Stimulated activated naive CD8-positive, alpha-beta T cell treated with anti-CD3 and anti-CD28 coated beads, Interleukin-15, amount 100 ng/mL, for 72 hours (primary cell): ENCODE data around the gene ARHGAP22.

Source experiments
- ATAC-seq: fragments of 150-1000 bp; cut with Tn5 transposase; 2 replicates; pipeline ENCODE4 v1.10.0; 2021; ENCODE audit warnings: mild to moderate bottlenecking, moderate library complexity
- DNase-seq, 2 donors: peaks; one replicate each; pipeline ENCODE4 v3.0.0; 2021 to 2022
- H3K27ac Mint-ChIP-seq, 2 donors: one replicate each; pipeline ENCODE4 v1.8.0; 2022; ENCODE audit warnings: mild to moderate bottlenecking in 2 of 2, mixed read lengths in 2 of 2, moderate library complexity in 2 of 2
- H3K27me3 Mint-ChIP-seq: one replicate; pipeline ENCODE4 v1.8.0; 2022; ENCODE audit warnings: mixed read lengths
- H3K4me1 Mint-ChIP-seq: one replicate; pipeline ENCODE4 v1.8.0; 2022; ENCODE audit warnings: mild to moderate bottlenecking, mixed read lengths
- H3K4me3 Mint-ChIP-seq, 2 donors: one replicate each; pipeline ENCODE4 v1.8.0; 2022; ENCODE audit warnings: mild to moderate bottlenecking in 2 of 2, mixed read lengths in 2 of 2, moderate library complexity in 1 of 2
- H3K9me3 Mint-ChIP-seq, 2 donors: one replicate each; pipeline ENCODE4 v1.8.0; 2022; ENCODE audit warnings: mixed read lengths in 2 of 2

ARHGAP22 gene

DNA sequence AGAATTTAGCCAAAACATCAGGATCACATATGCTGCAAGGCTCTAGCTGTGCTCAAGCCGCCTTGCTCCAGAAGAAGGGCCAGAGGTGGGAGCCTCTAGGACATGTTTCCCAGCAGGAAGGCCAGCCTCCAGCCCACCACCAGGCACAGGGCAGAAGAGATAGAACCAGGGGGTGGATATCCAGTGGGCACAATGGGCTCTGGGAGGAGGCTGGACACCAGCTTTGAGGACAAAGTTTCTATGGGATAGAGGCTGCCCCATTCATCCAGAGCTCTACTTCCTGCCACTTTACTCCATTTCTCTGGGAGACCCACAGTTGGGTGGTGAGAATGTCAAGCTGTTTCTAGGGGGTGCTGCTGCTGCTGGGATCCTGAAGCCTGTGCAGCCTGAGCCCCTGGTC, 77.1 kb downstream of the ARHGAP22 start:
- Mint-ChIP-seq H3K4me1 (no peaks in the 10 kb centered on the region), H3K4me3 (no peak overlapping the region), H3K27ac (no peak overlapping the region), H3K27me3 (peaks cover 60% of the 10 kb centered on the region), H3K9me3 (peaks cover 4 to 11% of the 10 kb centered on the region in 2 donors)
- no peak for ATAC-seq
- DNase-seq, result no peak

DNA sequence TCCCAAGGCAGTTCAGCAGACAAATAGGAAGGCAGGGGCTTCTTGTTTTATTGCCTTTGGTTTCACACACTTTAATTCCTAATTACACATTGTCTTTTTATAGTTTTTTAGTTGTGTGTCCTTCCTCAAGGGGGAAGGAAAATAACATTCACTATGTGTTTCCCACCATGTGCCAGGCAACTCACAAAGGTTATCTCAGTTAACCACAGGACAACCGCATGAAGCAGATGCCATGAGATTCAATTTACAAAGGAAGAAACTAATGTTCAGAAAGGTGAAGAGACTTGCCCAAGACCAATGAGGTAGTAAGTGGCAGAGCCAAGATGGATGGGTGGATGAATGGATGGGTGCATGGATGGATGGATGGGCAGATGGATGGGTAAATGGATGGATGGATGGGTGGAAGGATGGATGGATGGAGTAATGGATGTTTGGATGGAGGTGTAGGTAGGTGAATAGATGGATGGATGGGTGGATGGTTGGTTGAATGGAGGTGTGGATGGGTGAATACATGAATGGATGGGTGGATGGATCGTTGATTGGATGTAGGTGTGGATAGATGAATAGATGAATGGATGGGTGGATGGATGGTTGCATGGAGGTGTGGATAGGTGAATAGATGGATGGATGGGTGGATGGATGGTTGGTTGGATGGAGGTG, 77.9 kb downstream of the ARHGAP22 start:
- no peaks in the 10 kb centered on the region for H3K4me1 Mint-ChIP-seq
- DNase-seq (no peak), ATAC-seq (no peak)
- no peak overlapping the region for H3K27ac Mint-ChIP-seq
- peaks cover 4 to 11% of the 10 kb centered on the region in 2 donors for H3K9me3 Mint-ChIP-seq
- H3K4me3 Mint-ChIP-seq, result no peak overlapping the region
- peaks cover 68% of the 10 kb centered on the region for H3K27me3 Mint-ChIP-seq

DNA sequence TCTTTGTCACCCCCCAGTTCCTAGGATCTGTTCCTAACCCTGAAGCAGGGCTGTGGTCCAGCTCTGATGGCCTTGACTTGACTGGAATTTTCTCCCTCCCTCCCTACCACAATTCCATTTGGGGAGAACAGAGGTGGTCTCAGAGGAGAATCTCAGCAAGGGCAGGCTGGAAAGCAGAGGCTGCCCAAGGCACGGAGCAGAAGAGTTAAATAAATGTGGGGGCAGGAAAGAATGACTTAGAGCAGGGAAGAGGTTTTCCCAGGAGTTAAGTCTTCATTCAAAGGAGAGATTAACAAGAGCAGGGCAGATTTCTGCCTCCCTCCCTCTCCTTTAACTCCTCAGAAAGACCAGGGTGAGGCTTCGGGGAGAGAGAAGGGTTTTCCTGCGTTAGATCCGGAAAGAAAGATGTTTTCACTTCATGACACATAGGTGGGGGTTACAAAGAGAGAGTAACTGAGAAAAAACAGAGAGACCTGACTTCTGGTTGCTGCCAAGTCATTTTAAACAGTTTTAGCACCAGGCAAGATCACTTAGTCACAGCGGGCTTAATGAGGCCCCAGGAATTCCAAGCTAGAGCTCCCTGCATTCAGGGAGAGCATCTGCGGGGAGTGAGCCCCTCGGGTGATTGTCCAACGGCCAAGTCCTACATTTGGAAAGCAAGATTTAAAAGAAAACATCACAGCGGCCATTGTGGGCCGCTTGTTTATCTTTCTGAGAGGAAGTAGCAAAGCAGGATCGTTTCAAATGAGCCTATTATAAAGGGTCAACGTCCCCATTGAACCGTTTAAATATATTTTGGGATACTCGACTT, 78.7 kb downstream of the ARHGAP22 start:
- peaks cover 76% of the 10 kb centered on the region for H3K27me3 Mint-ChIP-seq
- DNase-seq (no peak), ATAC-seq (no peak)
- no peak overlapping the region for H3K27ac Mint-ChIP-seq
- H3K4me3 Mint-ChIP-seq, result no peak overlapping the region
- peaks cover 4 to 11% of the 10 kb centered on the region in 2 donors for H3K9me3 Mint-ChIP-seq
- no peaks in the 10 kb centered on the region for H3K4me1 Mint-ChIP-seq

DNA sequence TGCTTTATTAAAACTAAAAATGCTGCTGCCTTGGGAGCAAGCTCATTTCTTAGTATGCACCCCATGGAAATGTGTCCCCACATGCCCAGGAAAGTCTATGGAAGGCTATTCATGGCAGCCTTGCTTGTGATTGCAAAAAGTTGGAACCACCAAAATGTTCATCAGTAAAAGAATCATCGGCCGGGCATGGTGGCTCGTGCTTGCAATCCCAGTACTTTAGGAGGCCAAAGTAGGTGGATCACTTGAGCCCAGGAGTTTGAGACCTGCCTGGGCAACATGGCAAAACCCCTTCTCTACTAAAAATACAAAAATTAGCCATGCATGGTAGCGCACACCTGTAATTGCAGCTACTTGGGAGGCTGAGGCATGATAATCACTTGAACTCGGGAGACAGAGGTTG, 79.8 kb downstream of the ARHGAP22 start:
- Mint-ChIP-seq H3K27me3 (peaks cover 87% of the 10 kb centered on the region), H3K9me3 (peaks cover 4 to 11% of the 10 kb centered on the region in 2 donors)
- no peak for ATAC-seq

DNA sequence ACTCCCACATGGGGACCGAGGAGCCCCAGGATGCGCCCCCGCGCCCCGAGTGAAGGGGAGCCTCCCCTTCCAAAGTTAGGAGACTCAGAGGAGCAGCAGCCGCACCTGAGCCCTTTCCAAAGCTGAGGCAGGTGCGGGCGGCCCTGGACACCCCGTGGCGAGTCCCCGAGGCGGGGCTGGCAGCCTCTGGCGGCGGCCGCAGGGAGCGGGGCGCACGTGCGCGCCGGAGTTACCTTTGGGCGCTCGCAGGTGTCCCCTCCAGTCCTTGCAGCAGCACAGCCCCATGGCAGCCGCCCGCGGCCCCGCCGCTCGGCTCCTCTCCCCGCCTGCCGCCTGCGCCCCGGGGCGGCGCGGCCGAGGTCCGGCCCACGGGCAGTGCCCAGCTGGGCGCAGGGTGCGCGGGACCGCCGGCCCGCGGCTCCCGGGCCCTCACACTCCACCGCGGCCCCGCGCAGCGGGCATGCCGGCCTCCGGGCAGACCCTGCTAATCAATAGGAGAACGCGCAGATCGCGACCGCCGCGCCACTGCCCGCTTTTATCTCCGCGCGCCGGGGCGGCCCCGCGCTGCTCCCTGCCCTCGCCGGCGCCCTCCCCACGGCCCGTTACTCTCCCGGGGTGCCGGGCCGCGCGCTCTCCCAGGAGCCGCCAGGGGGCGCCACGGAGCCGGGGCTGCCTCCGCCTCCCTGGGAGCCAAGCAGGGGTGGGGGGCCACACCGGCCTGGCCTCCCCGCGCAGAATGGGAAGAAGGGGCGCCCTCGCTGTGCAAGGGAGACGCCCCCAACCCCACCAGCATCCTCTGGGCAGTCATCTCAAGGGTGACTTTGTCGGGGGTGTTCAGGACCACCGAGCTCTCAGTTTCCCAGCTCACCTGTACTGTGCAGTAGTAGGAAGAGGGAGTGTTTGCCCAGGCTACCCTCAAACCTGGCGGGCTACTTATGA, 80.8 kb downstream of the ARHGAP22 start:
- Mint-ChIP-seq H3K9me3 (peaks cover 4 to 9% of the 10 kb centered on the region in 2 donors), H3K27ac (no peak overlapping the region), H3K4me1 (peaks cover 10% of the 10 kb centered on the region), H3K27me3 (peaks cover 90% of the 10 kb centered on the region), H3K4me3 (peak overlapping the region in 1 of 2 donors; percentile 17)
- peak; percentile 42 for ATAC-seq
- no peak for DNase-seq

More for the DNA sequence above, 79.8 kb downstream of the ARHGAP22 start:
- Mint-ChIP-seq H3K4me1 (no peaks in the 10 kb centered on the region), H3K27ac (no peak overlapping the region), H3K4me3 (no peak overlapping the region)
- no peak for DNase-seq

DNA sequence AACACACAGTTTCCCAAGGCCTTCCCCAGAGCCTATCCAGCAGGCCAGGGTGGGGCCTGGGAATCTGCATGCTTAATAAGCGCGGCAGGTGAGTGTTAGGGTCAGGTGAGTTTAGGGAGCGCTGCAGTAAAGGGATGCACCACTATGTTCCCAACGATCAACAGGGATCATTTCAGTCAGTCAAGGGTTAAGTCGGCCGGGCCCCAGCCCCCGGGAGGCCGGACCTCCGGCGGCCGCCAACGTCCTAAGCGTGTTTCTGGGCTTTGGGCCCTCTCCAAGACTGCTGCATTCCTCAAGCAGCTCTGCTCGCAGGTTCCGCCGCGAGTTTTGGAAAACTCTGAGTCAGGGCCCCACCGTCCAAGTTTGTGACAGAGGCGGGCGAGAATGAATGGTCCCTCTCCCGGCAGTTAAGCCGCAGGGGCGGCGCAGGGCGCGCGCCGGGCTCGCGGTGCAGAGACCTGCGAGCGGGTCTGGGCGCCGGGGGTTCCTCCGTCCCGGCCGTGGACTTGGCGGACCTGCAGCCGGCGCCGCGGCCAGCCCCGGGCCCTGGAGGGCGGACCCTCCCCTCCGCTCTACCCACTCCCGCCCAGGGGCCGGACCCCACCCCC, 81.6 kb downstream of the ARHGAP22 start:
- H3K9me3 Mint-ChIP-seq, result peaks cover 0 to 1% of the 10 kb centered on the region in 2 donors
- peaks cover 89% of the 10 kb centered on the region for H3K27me3 Mint-ChIP-seq
- H3K4me3 Mint-ChIP-seq, result peak overlapping the region in 1 of 2 donors; percentile 47
- H3K4me1 Mint-ChIP-seq, result peaks cover 16% of the 10 kb centered on the region
- H3K27ac Mint-ChIP-seq, result no peak overlapping the region
- DNase-seq, result no peak
- ATAC-seq, result no peak

DNA sequence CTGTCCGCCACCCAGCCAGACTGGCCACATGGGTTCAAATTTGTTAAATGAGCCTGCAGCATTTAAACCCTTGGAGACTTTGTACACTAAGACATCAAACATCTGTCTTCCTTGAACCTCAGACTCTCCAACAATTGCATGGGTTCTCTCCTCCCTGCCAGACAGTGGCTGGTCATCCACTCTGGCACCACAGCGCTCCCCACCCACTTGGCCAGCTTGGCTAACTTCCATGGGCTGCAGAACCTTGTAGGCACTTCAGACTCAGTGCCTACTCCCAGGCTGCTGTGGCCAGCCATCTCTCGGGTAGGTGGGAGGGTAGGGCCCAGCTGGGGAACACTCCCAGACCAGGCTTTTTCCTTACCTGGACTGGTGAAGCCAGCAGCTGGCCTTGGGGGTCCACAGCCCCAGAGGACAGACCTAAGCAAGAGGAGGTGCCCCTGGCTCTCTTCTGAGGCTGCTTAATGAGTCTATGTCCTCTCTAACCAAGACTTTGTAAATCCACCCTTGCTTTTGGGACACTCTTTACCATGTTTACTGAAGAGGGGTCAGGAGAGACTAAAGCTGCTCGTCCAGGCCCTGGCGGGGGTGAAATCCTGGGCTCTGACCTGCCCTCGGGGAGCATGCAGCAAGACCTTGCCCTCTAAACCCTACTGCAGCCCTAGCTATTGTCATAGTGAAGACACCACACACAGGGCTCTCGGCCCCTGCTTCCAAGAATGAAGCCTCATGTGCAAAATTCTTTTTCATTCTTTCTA, 82.7 kb downstream of the ARHGAP22 start:
- Mint-ChIP-seq H3K9me3 (no peaks in the 10 kb centered on the region), H3K4me1 (peaks cover 24% of the 10 kb centered on the region), H3K4me3 (no peak overlapping the region), H3K27ac (no peak overlapping the region), H3K27me3 (peaks cover 84% of the 10 kb centered on the region)
- ATAC-seq (no peak), DNase-seq (no peak)

DNA sequence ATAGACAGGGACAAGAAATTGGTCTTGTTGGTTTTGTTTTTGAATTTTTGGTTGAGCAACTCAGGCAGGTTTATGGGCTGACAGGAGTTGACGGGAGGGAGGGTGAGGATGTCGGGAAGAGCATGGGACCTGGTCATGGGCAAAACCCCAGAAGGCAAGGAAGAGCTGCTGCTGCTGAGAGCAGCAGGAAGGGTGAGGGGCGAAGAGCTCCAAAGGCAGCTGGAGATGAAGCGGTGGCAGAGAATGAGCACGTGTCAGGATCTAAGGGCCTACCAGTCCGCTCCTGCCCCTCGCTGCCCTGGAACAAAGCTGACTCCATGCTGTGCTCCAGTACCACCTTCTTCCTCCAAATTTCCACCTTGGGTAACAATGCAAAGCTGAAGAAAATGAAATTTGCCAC, 84.3 kb downstream of the ARHGAP22 start:
- no peak for ATAC-seq
- Mint-ChIP-seq H3K4me3 (no peak overlapping the region), H3K27ac (no peak overlapping the region), H3K4me1 (peaks cover 24% of the 10 kb centered on the region), H3K27me3 (peaks cover 68% of the 10 kb centered on the region), H3K9me3 (peaks cover 0 to under 1% of the 10 kb centered on the region in 2 donors)
- no peak for DNase-seq

DNA sequence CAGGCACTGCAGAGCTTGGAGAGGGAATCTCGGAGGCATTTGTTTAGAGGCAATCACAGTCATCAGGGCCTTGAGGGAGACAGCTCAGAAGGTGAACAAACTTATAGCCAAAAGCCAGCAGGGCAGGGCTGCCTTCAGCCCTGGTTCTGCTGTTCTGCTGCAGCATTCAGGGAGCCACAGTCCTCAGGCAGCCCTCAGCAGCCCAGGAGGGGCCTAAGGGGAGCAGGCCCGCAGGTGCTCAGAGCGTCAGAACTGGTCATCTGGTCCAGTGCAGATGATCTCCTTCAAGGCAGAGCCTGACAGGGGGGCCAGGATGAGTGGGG, 84.7 kb downstream of the ARHGAP22 start:
- ATAC-seq (no peak), DNase-seq (no peak)
- Mint-ChIP-seq H3K4me3 (no peak overlapping the region), H3K9me3 (peaks cover 3 to 5% of the 10 kb centered on the region in 2 donors), H3K27ac (no peak overlapping the region), H3K27me3 (peaks cover 63% of the 10 kb centered on the region), H3K4me1 (peaks cover 24% of the 10 kb centered on the region)

DNA sequence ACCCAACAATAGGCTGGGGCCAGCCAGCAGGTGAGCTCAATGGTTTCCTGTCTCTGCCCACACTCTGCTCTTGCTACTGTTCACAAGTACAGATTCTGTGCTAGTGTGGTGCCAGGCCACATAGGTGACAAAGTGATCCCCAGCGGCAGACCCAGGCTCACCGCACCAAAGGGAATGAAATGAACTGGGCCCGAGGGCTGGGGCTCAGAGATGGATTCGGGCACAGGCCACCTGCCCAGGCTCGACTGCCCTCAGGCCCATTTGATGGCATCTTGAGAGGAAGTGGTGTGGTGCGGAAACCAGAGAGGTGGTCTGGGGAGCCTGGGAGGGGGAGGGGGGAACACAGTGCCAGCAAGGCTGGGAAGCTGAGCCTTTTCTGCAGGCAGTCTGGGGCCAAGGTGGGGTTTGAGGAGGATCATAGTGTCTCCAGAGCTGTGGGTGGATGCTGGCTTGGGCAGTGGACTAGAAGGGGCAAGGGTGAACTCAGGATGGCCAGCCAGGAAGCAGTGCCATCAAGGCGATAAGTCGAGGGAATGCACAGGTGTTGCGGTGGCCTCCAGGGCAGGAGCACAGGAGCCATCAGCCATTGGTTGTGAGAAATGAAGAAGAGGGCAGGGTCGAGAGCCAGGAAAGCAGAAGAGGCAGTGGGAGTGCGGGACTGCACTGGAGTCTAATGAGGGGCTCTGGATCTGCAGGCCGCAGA, 85.2 kb downstream of the ARHGAP22 start:
- peak; percentile 67 for ATAC-seq
- no peak overlapping the region for H3K4me3 Mint-ChIP-seq

DNA sequence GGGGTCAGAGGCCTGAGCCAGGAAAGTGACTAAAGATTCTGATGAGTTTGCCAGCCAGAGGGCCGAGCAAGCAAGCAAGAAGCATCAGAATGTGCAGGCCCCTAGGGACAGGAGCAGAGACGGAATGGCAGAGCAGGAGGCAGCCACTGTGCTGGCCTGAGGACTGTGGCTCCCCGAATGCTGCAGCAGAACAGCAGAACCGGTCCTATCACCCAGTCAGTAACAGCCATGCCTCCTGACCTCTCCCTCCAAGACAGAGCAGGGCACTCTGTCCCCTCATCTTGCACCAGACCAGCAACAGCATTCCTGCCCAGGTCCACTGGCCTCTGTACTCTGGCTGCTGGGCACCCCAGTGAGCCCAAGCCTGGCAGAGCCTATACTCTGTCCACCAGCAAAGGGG, 85.9 kb downstream of the ARHGAP22 start:
- Mint-ChIP-seq H3K4me1 (peaks cover 24% of the 10 kb centered on the region), H3K27ac (peak overlapping the region in 1 of 2 donors; percentile 50), H3K27me3 (peaks cover 56% of the 10 kb centered on the region), H3K9me3 (peaks cover 7 to 14% of the 10 kb centered on the region in 2 donors), H3K4me3 (no peak overlapping the region)
- DNase-seq, result no peak
- peak; percentile 29 for ATAC-seq

More for the DNA sequence above, 85.2 kb downstream of the ARHGAP22 start:
- DNase-seq, result no peak
- Mint-ChIP-seq H3K9me3 (peaks cover 5 to 9% of the 10 kb centered on the region in 2 donors), H3K27me3 (peaks cover 58% of the 10 kb centered on the region), H3K27ac (no peak overlapping the region), H3K4me1 (peaks cover 24% of the 10 kb centered on the region)

DNA sequence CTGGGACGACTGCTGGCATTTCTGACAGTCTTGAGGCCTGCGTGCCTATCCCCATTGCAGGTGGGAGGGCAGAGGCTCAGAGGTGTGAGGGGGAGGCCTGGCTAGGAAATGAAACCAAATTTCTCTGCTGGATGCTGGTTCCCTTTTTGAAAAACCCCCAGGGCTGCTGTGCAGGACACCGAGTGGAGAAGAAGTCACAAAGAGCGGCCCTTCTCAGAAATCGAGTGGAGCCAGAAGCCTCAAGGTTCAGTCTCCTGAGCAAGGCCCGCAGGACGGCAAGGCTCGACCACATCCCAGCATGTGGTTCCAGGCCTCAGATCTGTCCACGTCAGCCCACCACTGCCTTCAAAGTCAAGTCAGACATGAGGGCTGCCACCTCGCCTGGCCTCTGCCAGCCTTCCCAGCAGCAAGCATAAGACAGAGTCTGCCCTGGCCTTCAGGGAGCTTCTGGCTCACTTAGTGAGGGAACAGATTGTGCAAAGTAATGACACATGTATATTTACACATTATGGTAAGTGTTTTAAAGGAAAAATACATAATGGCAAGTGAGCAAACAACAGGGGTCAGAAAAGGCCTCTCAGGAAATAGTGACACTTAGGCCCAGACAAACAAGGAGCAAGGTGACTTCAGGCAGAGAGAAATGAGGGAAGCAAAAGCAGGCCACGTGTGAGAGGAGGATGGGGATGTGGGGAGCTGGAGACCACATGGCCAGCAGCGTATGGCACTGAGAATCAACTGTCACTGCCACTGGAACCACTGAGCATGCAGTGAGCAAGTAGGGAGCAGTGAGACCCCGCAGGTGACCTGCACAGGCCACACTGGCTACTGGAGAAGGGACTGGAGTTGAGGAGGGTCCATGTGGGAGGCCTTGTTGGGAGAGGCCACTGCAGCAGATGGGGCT, 86.7 kb downstream of the ARHGAP22 start:
- peaks cover 54% of the 10 kb centered on the region for H3K27me3 Mint-ChIP-seq
- ATAC-seq, result no peak
- peaks cover 10 to 22% of the 10 kb centered on the region in 2 donors for H3K9me3 Mint-ChIP-seq
- H3K4me1 Mint-ChIP-seq, result peaks cover 24% of the 10 kb centered on the region
- DNase-seq, result no peak
- no peak overlapping the region for H3K4me3 Mint-ChIP-seq
- peak overlapping the region in 1 of 2 donors; percentile 50 for H3K27ac Mint-ChIP-seq

DNA sequence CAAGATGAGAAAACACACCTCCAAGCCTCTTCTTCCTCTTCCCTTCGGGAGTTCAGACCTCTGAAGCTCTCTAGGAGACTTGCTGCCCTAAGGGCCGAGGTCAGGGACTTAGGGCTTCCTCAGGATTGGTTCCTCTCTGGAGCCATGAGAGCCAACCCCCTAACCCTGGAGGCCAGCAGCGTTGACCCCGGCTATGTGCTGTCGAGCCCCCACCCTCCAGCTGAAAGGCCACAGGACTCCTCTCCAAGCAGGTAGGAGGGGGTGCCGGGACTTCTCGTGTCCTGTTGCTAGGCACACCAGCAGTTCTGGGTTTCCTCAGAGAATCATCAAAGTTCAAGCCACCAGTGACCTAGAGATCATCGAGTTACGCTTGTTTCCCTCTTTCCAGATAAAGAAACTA, 87.4 kb downstream of the ARHGAP22 start:
- peaks cover 24% of the 10 kb centered on the region for H3K4me1 Mint-ChIP-seq
- H3K9me3 Mint-ChIP-seq, result peaks cover 10 to 28% of the 10 kb centered on the region in 2 donors
- DNase-seq (no peak), ATAC-seq (no peak)
- H3K4me3 Mint-ChIP-seq, result no peak overlapping the region
- no peak overlapping the region for H3K27ac Mint-ChIP-seq
- H3K27me3 Mint-ChIP-seq, result peaks cover 47% of the 10 kb centered on the region
